ENCODE results near the gene ARPC1B. TPM values are rescaled to one million over a fixed set of nuclear protein-coding genes. Genes with fewer than 3 reads are reported as not detected.
"Not testable (repeated sequence)": the region's sequence is repeated elsewhere in the genome, so short reads cannot be mapped to it uniquely, and the experiment has no call there.

Gene ARPC1B
- total and polyA plus RNA-seq, 2 donors from 2014 or later: 74.1 to 216 TPM

GRCh38 chr7:99339595-99339994 lies 34.9 kb upstream of the ARPC1B start:
- H3K9me3 ChIP-seq (ENCODE audit: control insufficient read depth in 2 of 3, insufficient read depth in 1 of 3, low read length in 3 of 3): no peaks in the 10 kb centered on the region
- H3K27ac ChIP-seq (ENCODE audit: low read depth in 2 of 2, low read length in 2 of 2): no peak overlapping the region
- H3K9ac ChIP-seq (ENCODE audit: low read length in 3 of 3): no peak overlapping the region
- H3K27me3 ChIP-seq (ENCODE audit: control insufficient read depth, insufficient read depth, low read length): no peaks in the 10 kb centered on the region
- no peak overlapping the region for H3K4me3 ChIP-seq (ENCODE audit: low read length in 3 of 3)
- H3K36me3 ChIP-seq (ENCODE audit: control insufficient read depth in 2 of 3, insufficient read depth in 3 of 3, low read length in 3 of 3): peaks cover 6 to 44% (median 18%) of the 10 kb centered on the region in 3 donors
- no peak for TF ChIP-seq CTCF (IDR thresholded peaks at IDR 0.05; ENCODE audit: borderline replicate concordance, extremely low read depth, insufficient read depth)
- H3K4me1 ChIP-seq (ENCODE audit: control insufficient read depth in 2 of 3, insufficient read depth in 2 of 3, low read depth in 1 of 3, low read length in 3 of 3): no peaks in the 10 kb centered on the region
- FAIRE-seq: no peak
- intact Hi-C loops (cut with DNase I): no loop called here
- DNase-seq: no peak

GRCh38 chr7:99340659-99341058 lies 33.9 kb upstream of the ARPC1B start:
- no peak overlapping the region for H3K9ac ChIP-seq (ENCODE audit: low read length in 3 of 3)
- H3K9me3 ChIP-seq (ENCODE audit: control insufficient read depth in 2 of 3, insufficient read depth in 1 of 3, low read length in 3 of 3): no peaks in the 10 kb centered on the region
- FAIRE-seq: no peak
- no peaks in the 10 kb centered on the region for H3K4me1 ChIP-seq (ENCODE audit: control insufficient read depth in 2 of 3, insufficient read depth in 2 of 3, low read depth in 1 of 3, low read length in 3 of 3)
- H3K36me3 ChIP-seq (ENCODE audit: control insufficient read depth in 2 of 3, insufficient read depth in 3 of 3, low read length in 3 of 3): peaks cover 6 to 39% (median 19%) of the 10 kb centered on the region in 3 donors
- no peak for TF ChIP-seq CTCF (IDR thresholded peaks at IDR 0.05; ENCODE audit: borderline replicate concordance, extremely low read depth, insufficient read depth)
- H3K27ac ChIP-seq (ENCODE audit: low read depth in 2 of 2, low read length in 2 of 2): no peak overlapping the region
- no peak for DNase-seq
- intact Hi-C loops (cut with DNase I): no loop called here
- H3K27me3 ChIP-seq (ENCODE audit: control insufficient read depth, insufficient read depth, low read length): no peaks in the 10 kb centered on the region
- H3K4me3 ChIP-seq (ENCODE audit: low read length in 3 of 3): no peak overlapping the region

GRCh38 chr7:99344061-99344647 lies 30.4 kb upstream of the ARPC1B start:
- no peak for FAIRE-seq
- H3K36me3 ChIP-seq (ENCODE audit: control insufficient read depth in 2 of 3, insufficient read depth in 3 of 3, low read length in 3 of 3): peaks cover 2 to 37% (median 17%) of the 10 kb centered on the region in 3 donors
- DNase-seq: no peak
- H3K4me1 ChIP-seq (ENCODE audit: control insufficient read depth in 2 of 3, insufficient read depth in 2 of 3, low read depth in 1 of 3, low read length in 3 of 3): no peaks in the 10 kb centered on the region
- intact Hi-C loops (cut with DNase I): no loop called here
- H3K9me3 ChIP-seq (ENCODE audit: control insufficient read depth in 2 of 3, insufficient read depth in 1 of 3, low read length in 3 of 3): no peaks in the 10 kb centered on the region
- H3K27ac ChIP-seq (ENCODE audit: low read depth in 2 of 2, low read length in 2 of 2): no peak overlapping the region
- no peak for TF ChIP-seq CTCF (IDR thresholded peaks at IDR 0.05; ENCODE audit: borderline replicate concordance, extremely low read depth, insufficient read depth)
- H3K4me3 ChIP-seq (ENCODE audit: low read length in 3 of 3): no peak overlapping the region
- H3K27me3 ChIP-seq (ENCODE audit: control insufficient read depth, insufficient read depth, low read length): no peaks in the 10 kb centered on the region
- no peak overlapping the region for H3K9ac ChIP-seq (ENCODE audit: low read length in 3 of 3)

GRCh38 chr7:99350641-99351040 lies 23.9 kb upstream of the ARPC1B start:
- DNase-seq; H3K9me3 ChIP-seq (ENCODE audit: control insufficient read depth in 2 of 3, insufficient read depth in 1 of 3, low read length in 3 of 3); H3K4me1 ChIP-seq (ENCODE audit: control insufficient read depth in 2 of 3, insufficient read depth in 2 of 3, low read depth in 1 of 3, low read length in 3 of 3); H3K27ac ChIP-seq (ENCODE audit: low read depth in 2 of 2, low read length in 2 of 2); H3K9ac ChIP-seq (ENCODE audit: low read length in 3 of 3); H3K4me3 ChIP-seq (ENCODE audit: low read length in 3 of 3); intact Hi-C loops (cut with DNase I); H3K27me3 ChIP-seq (ENCODE audit: control insufficient read depth, insufficient read depth, low read length); FAIRE-seq: not testable (repeated sequence)
- peaks cover 4 to 31% (median 18%) of the 10 kb centered on the region in 3 donors for H3K36me3 ChIP-seq (ENCODE audit: control insufficient read depth in 2 of 3, insufficient read depth in 3 of 3, low read length in 3 of 3)

Data from kidney (tissue), 14 donors.